Right kidney (tissue), 9 donors: ENCODE measurements around the gene LRRC53.
A peak's percentile ranks its signal among the peaks of the same experiment; 100 is the strongest.

Experiments used
- DNase-seq: peaks from one replicate; pipeline ENCODE4 v3.0.0-alpha.2; 2016
- long read RNA-seq, 8 donors: transcript quantifications; one replicate each; lab custom pipeline, GENCODE V29; 2026

The LRRC53 gene
- long read RNA-seq, donor 1, result 0 reads
- long read RNA-seq, donor 2, result 0 reads
- long read RNA-seq, donor 3, result 0 reads
- long read RNA-seq, donor 4, result 0 reads
- long read RNA-seq, donor 5, result 0 reads
- long read RNA-seq, donor 6, result 0 reads
- long read RNA-seq, donor 7, result 0 reads
- long read RNA-seq, donor 8, result 0 reads

- DNase-seq, result no peak
Measured at GRCh38 chr1:74512170-74512915, at the start of gene LRRC53. TSS of gene LRRC53 (minus strand) at chr1:74512611. CDS start at chr1:74483349, 29,262 bp downstream.

GRCh38 chr1:74549932-74550331 lies 37.5 kb upstream of the LRRC53 start:
- no peak for DNase-seq

DNA sequence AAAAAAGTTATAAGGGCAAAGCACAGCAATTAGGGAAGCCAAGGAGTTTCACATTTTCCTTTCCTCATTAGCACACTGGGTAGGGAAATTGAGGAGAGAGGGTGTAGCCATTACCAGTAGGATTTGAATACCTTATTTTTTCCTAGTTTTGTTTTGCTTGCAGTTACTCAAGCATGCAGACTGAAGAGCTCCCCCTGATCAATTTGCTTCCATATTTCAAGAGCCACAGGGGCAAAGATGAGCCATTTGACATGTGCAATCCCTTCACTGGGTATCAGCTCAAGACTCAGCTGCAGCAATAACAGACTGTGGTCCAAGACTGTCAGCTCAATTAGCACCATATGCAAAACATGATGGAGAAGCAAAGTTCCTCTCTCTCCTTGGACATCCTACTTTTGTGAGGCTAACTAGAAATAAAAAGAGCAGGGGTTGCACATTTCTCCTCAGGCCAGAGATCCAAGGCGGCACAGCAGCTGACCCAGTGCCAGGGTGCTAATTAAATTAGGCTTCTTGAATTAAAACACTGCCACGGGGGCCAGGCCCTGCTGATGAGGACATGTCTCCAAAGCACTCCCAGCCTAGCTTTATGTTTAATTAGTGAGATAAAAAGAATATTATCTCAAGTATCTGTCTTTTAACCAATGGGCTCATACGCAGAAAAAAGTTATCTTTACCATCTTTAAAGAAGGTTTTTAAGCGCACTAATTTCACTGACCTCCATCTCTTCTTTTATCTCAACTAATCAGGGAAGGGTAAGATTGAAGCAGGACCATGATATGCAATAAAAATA lies 36.7 kb upstream of the LRRC53 start:
- no peak for DNase-seq

- no peak for DNase-seq
Measured at GRCh38 chr1:74545821-74546220, 33.4 kb upstream of the LRRC53 start.

DNA sequence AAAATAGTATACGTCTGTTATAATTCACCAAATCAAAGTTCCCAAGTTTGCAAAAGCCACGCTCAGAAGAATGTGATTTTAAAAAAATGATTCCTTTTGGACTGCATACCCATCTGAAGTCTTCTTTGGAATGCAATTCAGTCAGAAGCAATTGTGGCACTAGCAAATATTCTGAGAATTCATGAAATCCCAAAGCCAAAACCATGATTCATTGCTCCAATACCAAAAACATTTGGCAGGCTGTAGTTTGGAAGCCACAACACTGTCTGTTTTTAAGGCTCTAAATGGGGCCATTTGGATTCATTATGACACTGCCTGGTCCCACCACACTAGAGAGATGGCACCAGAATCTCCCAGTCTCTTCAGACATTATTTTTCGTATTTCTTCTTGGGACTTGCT lies 21.8 kb upstream of the LRRC53 start:
- DNase-seq, result no peak

DNA sequence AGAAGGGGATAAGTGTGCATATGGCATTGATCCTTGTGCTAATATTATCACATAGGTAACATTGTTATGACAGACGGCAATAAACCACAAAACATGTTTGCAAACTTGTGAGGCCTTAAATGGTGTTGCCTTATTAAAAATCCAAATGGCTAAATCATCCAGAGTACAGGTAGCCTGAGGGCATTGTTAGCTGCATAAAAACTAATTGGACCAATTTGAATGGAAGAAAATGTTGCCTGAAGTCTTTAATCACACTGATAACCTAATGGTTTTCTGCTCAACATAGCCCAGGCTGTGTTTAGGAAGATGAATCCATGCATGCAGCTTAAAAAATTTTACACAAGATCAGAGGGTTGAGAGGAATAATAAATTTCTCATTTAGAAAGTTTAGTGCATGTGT lies 19.4 kb upstream of the LRRC53 start:
- no peak for DNase-seq

DNA sequence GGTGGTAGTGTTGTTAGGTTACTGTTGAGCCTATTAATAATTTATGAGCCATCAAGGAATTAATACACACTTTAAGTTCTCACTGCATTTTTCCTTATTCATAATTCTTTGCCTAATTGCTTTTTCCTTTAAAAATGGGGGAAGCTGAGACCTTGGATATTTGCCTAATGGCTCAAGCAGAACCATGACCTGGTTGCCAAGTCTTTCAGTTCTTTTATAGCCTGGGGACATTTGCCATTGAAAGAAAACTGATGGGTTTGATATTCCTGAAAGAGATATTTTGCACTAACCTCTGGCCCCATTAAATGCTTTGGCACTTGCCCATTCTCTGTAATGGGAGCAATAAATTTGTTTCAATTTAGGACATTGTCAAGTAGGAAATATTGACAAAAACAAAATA lies 18.5 kb upstream of the LRRC53 start:
- DNase-seq, result no peak

GRCh38 chr1:74528123-74528522 lies 15.7 kb upstream of the LRRC53 start:
- no peak for DNase-seq

DNA sequence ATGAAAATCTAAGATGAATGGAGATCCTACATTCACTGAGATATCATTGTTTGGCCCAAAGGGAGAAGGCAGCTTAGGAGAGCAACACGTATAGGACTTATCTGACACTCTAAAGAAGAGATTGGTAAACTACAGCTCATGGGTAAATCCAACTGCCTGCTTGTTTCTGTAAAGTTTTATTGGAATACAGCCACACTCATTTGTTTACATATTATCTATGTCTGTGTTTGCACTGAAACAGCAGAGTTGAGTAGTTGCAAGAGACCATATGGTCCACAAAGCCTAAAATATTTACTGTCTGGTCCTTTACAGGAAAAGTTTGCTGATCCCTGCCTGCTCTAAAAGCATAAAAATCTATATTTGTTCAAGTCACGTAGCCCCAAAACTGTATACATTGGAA lies 14.3 kb upstream of the LRRC53 start:
- DNase-seq, result no peak

GRCh38 chr1:74523873-74524480 lies 11.6 kb upstream of the LRRC53 start:
- no peak for DNase-seq

DNA sequence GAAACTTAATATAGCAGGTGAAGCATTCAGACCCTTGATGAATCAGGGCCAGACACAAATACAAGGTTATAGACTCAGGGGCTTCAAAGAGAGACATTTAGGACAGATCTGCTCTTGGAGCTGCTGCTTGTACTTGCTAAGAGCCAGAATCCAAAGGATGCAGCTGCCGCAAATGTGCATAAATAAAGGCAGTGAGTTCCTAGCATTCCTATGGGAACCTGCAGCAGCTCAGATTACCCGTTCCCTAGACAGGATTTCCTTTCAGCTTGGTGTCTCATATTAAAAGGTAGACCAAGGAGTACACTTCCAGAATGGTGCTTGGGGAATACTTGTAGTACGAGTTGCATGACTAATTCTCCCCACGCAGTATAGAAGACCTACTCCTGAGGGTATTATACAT lies 9.7 kb upstream of the LRRC53 start:
- DNase-seq, result no peak

DNA sequence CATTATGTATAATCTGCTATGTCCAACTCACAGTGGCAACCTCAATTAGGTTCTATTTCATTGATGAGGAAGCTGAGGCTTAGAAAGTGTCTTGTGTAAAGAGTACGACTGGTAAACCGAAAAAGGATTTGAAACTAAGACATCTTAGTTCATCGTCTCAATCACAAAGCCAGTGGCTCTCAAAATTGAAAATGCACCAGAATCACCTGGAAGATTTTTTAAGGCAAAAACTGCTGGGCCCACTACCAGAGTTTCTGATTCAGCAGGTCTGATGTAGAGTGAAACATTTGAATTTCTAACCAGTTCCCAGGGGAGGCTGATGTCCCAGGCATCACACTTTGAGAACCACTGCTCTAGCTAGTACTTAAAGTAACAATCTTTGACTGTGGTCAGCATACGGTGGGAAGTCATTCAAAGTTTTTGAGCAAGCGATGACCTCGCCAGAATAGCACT lies 5.2 kb upstream of the LRRC53 start:
- no peak for DNase-seq

GRCh38 chr1:74513411-74514300 lies 1.2 kb upstream of the LRRC53 start:
- DNase-seq, result no peak

DNA sequence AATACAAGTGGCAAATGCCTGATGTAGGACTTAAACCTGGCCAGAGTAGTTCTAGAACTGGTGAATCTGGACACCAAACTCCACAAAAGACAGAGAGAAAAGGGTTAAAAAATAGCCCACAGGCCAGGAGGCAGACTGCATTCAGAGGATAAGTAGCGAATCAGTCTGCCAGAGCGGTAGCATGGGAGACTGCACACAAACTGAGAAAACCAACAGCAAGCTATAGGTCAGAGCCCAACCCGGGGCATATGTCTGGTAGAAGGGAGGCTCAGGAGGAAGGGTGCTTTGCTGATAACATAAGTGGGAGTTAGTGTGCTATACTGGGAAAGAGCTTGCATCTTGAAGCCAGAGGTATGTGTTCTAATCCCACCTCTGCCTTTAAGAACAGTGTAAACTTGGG lies 4.0 kb downstream of the LRRC53 start:
- DNase-seq, result no peak

DNA sequence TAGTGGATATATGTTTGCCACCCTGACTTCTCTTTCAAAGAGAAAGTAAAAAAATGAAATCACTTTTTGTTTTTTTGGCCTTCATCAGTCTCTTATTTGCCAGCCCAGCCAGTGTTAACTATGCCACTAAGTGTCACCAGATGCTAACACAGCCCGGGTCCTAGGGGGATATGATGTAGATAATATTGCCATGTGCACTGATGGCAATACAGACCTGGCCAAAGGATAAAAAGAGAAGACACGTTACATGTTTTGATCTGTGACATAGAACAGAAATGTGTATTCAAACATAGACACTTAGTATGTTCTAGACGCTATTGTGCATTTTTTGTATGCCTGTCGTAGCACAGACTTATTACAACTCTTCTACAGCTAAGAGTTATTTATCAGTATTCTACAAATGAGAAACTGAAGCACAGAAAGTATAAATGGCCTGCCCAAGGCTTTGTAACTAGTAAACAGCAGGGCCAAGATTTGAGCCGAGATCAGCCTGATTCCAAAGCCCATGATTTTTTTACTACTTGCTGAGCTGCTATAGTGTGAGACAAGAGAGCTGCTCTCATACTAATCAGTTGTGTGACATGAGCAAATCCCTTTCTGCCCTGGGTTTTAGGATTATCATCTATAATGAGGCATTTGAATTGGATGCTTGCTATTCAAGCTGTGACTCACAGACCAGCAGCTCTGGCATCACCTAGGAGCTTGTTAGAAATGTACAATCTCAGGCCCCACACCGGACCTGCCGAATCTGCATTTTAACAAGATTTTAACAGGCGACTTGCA lies 6.3 kb downstream of the LRRC53 start:
- no peak for DNase-seq

- no peak for DNase-seq
Measured at GRCh38 chr1:74504933-74505512, 7.4 kb downstream of the LRRC53 start.

GRCh38 chr1:74504125-74504932 lies 8.1 kb downstream of the LRRC53 start:
- DNase-seq, result peak; percentile 15

DNA sequence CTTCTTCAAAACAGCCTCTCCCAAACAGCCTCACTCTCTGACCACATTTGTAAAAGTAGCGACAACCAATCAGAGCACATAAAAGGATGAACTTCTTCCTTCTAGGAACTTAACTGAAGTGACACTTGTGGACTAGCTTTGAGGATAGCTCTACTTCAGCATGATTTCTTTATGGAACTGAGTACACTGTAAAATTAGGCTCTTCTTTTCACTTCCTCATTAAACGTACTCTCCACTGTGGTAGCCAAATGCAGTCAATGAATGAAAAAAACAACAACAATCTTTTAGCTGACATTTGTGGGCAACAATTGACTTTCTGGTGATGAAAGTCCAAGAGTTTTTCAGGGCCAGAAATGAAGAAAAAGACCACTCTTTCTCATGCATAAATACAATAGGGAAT lies 9.6 kb downstream of the LRRC53 start:
- DNase-seq, result no peak

DNA sequence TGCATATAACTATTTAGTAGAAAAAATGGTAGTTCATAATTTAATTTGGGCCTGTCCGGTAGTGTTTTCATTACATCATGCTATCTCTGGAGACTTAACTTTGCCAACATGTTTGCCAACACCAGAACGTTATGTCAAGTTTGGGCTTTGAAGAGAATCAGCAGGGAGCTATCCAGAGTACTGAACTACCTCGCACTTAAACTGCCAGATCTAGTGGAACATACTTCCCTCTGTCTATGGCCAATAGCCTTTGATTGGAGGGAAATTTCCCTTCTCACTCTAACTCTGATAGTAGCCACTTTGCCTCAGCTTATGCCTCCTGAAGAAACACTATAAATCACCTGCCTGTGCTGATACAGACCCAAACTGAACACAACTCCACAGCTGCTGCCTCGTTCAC lies 10.0 kb downstream of the LRRC53 start:
- peak; percentile 22 for DNase-seq

DNA sequence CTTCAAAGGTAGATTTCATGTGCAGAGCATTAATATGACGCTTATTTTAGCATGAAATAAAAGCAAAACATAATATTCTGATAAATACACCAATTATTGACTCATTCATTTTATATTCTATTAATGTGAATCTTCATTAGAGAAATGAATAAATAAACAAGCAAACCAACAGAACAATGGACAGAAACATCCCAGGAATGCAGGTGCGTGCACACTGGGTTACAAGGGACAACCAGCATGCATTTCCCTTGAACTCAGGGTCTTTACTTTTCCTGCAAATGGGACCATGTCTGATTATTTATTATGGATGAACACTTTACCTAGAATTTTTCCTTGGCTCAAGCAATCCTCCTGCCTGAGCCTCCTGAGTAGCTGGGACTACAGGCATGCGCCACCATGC lies 13.5 kb downstream of the LRRC53 start:
- no peak for DNase-seq
